Head of caudate nucleus (tissue), 42 donors: ENCODE results near the gene SLC2A6.
A peak's percentile ranks its signal among the peaks of the same experiment; 100 is the strongest.

Source experiments
- DNase-seq, 42 donors: peaks; one replicate each; pipeline versions ENCODE4 v3.0.0 to v3.0.0-alpha.2; 2020 to 2021; ENCODE audit warnings: mixed read lengths in 7 of 42
- intact Hi-C: fragments of 100-400 bp; cut with DNase I; formaldehyde crosslinking; loops from one replicate; pipeline ENCODE4 v1.15.0; 2022

The SLC2A6 gene

GRCh38 chr9:133470427-133470924, 8.4 kb downstream of the SLC2A6 start:
- intact Hi-C loops: loop anchor here (10.0 kb wide), 1 partner anchor 116 kb away; the partner anchor contains the start of genes SURF1 and SURF2
- DNase-seq: no peak

GRCh38 chr9:133468777-133469421, 10.0 kb downstream of the SLC2A6 start:
- no peak for DNase-seq
- intact Hi-C loops: no loop called here

DNA sequence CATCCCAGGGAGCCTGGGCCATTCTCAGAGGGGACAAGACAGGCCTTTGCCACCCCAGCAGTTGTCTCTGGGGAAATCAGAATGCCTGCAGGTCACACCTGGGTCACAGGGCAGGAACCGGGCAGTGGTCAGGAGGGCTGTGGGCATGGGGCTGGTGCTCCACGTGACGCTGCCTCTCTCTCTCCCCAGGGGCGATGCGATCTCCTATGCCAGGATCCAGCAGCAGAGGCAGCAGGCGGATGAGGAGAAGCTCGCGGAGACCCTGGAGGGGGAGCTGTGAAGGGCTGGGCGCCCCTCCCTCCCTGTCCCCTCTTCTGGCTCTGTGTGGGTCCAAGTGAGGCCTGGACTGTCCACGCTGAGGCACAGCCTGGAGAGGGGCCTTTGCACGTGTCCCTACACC, 10.5 kb downstream of the SLC2A6 start:
- intact Hi-C loops: no loop called here
- no peak for DNase-seq

DNA sequence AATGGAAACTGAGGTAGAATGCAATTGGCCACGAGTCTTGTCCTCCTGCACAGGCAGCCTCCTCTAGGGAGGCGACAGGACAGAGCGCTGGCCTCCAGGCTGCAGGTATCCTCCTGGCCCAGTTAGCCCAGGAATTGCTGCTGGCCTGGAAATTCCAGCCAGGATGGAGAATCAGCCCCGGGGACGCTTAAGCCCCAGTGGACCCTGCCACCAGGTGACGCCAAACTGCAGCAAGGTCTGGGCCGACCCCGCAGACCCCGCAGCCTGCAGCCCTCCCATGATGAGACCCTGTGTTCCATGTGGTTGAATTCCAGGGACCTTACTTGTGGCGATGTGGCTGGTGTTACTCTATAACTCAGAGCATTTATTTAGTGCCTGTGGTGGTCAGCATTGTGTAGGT, 11.8 kb downstream of the SLC2A6 start:
- intact Hi-C loops: no loop called here
- DNase-seq: no peak

GRCh38 chr9:133465984-133466383, 12.9 kb downstream of the SLC2A6 start:
- intact Hi-C loops: no loop called here

GRCh38 chr9:133464638-133465037, 14.3 kb downstream of the SLC2A6 start:
- intact Hi-C loops: no loop called here
- DNase-seq: no peak

More at GRCh38 chr9:133465984-133466383, 12.9 kb downstream of the SLC2A6 start:
- no peak for DNase-seq

DNA sequence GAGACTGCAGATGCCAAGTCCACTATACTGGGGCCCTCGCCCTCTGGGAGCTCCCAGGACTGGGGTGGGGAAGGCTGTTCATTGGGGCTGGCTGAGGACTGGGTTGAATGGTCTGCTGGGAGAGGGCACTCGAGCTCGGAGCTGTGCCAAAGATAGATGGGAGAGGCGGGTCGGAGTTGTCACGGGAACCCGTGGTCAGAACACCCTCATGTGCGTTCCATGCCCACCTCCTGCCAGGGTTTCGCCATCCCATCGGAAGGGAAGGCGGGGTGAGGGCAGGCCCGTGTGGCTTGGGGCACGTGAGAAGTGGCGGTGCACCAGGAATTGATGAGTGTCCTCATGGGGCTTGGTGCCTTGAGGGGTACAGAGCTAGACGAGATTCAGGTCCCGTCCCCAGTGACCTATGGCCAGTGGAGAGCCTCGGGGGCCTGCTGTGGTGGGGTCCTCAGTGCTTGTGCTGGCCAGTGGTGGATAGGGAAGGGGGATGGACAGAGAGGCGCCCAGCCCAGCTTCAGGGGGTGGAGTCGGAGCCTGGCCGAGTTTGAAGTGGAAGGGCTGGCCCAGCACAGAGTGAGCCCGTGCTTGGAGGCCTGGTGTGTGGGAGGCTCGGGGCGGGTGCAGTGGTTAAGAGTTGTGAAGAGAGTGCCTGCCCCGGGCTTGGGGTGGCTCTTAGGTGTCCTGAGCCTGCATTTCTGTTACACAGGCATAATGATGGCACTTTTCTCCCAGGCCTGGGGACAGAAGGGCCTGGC, 14.9 kb downstream of the SLC2A6 start:
- no peak for DNase-seq

GRCh38 chr9:133463234-133463863, 15.6 kb downstream of the SLC2A6 start:
- intact Hi-C loops: no loop called here
- DNase-seq: peak in 25 of 42 donors; percentile 26 to 82 (median 56)

More for the DNA sequence above, 14.9 kb downstream of the SLC2A6 start:
- intact Hi-C loops: no loop called here

GRCh38 chr9:133461975-133462374, 16.9 kb downstream of the SLC2A6 start:
- intact Hi-C loops: no loop called here
- DNase-seq: no peak

- intact Hi-C loops: no loop called here
- DNase-seq: peak in 21 of 42 donors; percentile 22 to 62 (median 42)
Observed at GRCh38 chr9:133460405-133461175, 18.3 kb downstream of the SLC2A6 start.

GRCh38 chr9:133459476-133460404, 19.2 kb downstream of the SLC2A6 start, which contains the start of gene CACFD1:
TSS of gene CACFD1 (plus strand) at chr9:133459978. CDS start at chr9:133460067, 89 bp downstream.
- peak; percentile 92 to 99 (median 97) for DNase-seq
- intact Hi-C loops: loop anchor here (5.0 kb wide), 1 partner anchor 42 kb away; the partner anchor contains the start of gene REXO4

- DNase-seq: no peak
- intact Hi-C loops: loop anchor here (5.0 kb wide), 1 partner anchor 41 kb away; the partner anchor contains the start of gene REXO4
Observed at GRCh38 chr9:133458643-133459312, 20.1 kb downstream of the SLC2A6 start.

DNA sequence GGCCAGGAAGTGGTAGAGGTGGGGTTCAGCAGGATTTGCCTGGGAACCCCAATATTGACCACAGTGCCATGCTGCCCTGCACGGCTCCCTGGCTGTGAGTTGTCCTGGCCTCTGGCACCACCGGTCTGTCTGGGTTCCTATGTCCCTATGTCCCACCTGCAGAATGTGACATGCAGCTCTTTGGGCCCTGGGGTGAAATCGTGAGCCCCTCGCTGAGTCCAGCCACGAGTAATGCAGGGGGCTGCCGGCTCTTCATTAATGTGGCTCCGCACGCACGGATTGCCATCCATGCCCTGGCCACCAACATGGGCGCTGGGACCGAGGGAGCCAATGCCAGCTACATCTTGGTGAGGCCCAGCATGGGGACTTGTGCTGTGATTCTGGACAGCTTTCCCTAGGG, 21.2 kb downstream of the SLC2A6 start:
- intact Hi-C loops: loop anchor here (5.0 kb wide), 1 partner anchor 40 kb away; the partner anchor contains the start of gene REXO4
- no peak for DNase-seq

GRCh38 chr9:133457233-133457632, 21.7 kb downstream of the SLC2A6 start:
- DNase-seq: no peak
- intact Hi-C loops: loop anchor here (5.0 kb wide), 1 partner anchor 40 kb away; the partner anchor contains the start of gene REXO4

GRCh38 chr9:133456409-133456808, 22.5 kb downstream of the SLC2A6 start:
- DNase-seq: no peak
- intact Hi-C loops: loop anchor here (5.0 kb wide), 1 partner anchor 39 kb away; the partner anchor contains the start of gene REXO4

GRCh38 chr9:133455936-133456335, 23.0 kb downstream of the SLC2A6 start:
- intact Hi-C loops: loop anchor here (5.0 kb wide), 1 partner anchor 39 kb away; the partner anchor contains the start of gene REXO4
- no peak for DNase-seq
